Neural cell (in vitro differentiated cells): ENCODE results near the gene ADM. TPM values are rescaled to one million over a fixed set of nuclear protein-coding genes. Genes with fewer than 3 reads are reported as not detected.

Experiments
- H2AFZ ChIP-seq: fragments of 200-600, 300-800 bp; sonication (generic), shearing (Covaris generic); 2 replicates; pipeline ENCODE4 v1.6.0; 2014; ENCODE audit warnings: low read depth, mild to moderate bottlenecking, antibody characterized with exemption, low read length, moderate library complexity
- H3F3A ChIP-seq: fragments of 200-600 bp; shearing (Covaris generic); 2 replicates; pipeline ENCODE4 v1.6.1; 2016; ENCODE audit warnings: mild to moderate bottlenecking, moderate library complexity, mixed read lengths, antibody characterized with exemption, low read length; ENCODE audit not compliant: insufficient read depth, poor library complexity, severe bottlenecking
- H3K27ac ChIP-seq: fragments of 200-600, 300-800 bp; sonication (generic), shearing (Covaris generic); 2 replicates; pipeline ENCODE4 v1.5.1; 2014; ENCODE audit warnings: mild to moderate bottlenecking, low read length, moderate library complexity
- H3K27me3 ChIP-seq: fragments of 300-800, 200-600 bp; sonication (generic), shearing (Covaris generic); 2 replicates; pipeline ENCODE4 v1.6.0; 2014; ENCODE audit warnings: mild to moderate bottlenecking, low read depth, low read length, moderate library complexity; ENCODE audit not compliant: insufficient read depth
- H3K36me3 ChIP-seq: fragments of 300-800, 200-600 bp; sonication (generic), shearing (Covaris generic); 2 replicates; pipeline ENCODE4 v1.5.1; 2014; ENCODE audit warnings: mild to moderate bottlenecking, antibody characterized with exemption, low read length, moderate library complexity; ENCODE audit not compliant: insufficient read depth
- H3K4me2 ChIP-seq: fragments of 300-800, 200-600 bp; sonication (generic), shearing (Covaris generic); 2 replicates; pipeline ENCODE4 v1.6.0; 2014; ENCODE audit warnings: mild to moderate bottlenecking, low read length
- H3K4me3 ChIP-seq: fragments of 300-800, 200-600 bp; sonication (generic), shearing (Covaris generic); 2 replicates; pipeline ENCODE4 v1.5.1; 2014; ENCODE audit warnings: mild to moderate bottlenecking, low read length, moderate library complexity
- H3K79me2 ChIP-seq: fragments of 200-600 bp; shearing (Covaris generic); replicated peaks from 2 replicates; pipeline ENCODE4 v1.6.0; 2014; ENCODE audit warnings: mild to moderate bottlenecking, low read length, moderate library complexity; ENCODE audit not compliant: insufficient read depth
- H3K9ac ChIP-seq: fragments of 300-800, 200-600 bp; sonication (generic), shearing (Covaris generic); 2 replicates; pipeline ENCODE4 v1.6.1; 2016; ENCODE audit warnings: mild to moderate bottlenecking, low read length, mixed read lengths
- H3K9me2 ChIP-seq: fragments of 200-600 bp; shearing (Covaris generic); 2 replicates; pipeline ENCODE4 v1.6.1; 2016; ENCODE audit warnings: mild to moderate bottlenecking, low read length, mixed read lengths; ENCODE audit not compliant: insufficient read depth
- H3K9me3 ChIP-seq: fragments of 200-600, 300-800 bp; sonication (generic), shearing (Covaris generic); 2 replicates; pipeline ENCODE4 v1.6.1; 2016; ENCODE audit warnings: mild to moderate bottlenecking, mixed run types, low read length, moderate library complexity, mixed read lengths
- H4K20me1 ChIP-seq: fragments of 200-600 bp; shearing (Covaris generic); 2 replicates; pipeline ENCODE4 v1.6.1; 2016; ENCODE audit warnings: mild to moderate bottlenecking, mixed run types; ENCODE audit not compliant: insufficient read depth
- EP300 ChIP-seq: fragments of 450-650 bp; conservative IDR thresholded peaks from 2 replicates; pipeline ENCODE4 v1.6.1; 2014; ENCODE audit warnings: antibody characterized with exemption, mild to moderate bottlenecking, moderate library complexity; ENCODE audit not compliant: poor library complexity, severe bottlenecking
- EZH2 ChIP-seq: fragments of 200-600, 300-800 bp; shearing (Covaris generic), sonication (generic); IDR thresholded peaks from 2 replicates; pipeline ENCODE4 v1.6.1; 2014; ENCODE audit warnings: antibody characterized with exemption, low read length, borderline replicate concordance, mild to moderate bottlenecking; ENCODE audit not compliant: insufficient read depth, poor library complexity, severe bottlenecking
- MXI1 ChIP-seq: fragments of 450-650 bp; conservative IDR thresholded peaks from 2 replicates; pipeline ENCODE4 v1.6.1; 2014; ENCODE audit warnings: antibody characterized with exemption, mild to moderate bottlenecking; ENCODE audit not compliant: poor library complexity, severe bottlenecking
- POLR2AphosphoS5 ChIP-seq: IDR thresholded peaks from 2 replicates; pipeline ENCODE4 v1.6.1; 2012
- RAD21 ChIP-seq: fragments of 450-650 bp; conservative IDR thresholded peaks from 2 replicates; pipeline ENCODE4 v1.6.1; 2014; ENCODE audit warnings: antibody characterized with exemption, mild to moderate bottlenecking, moderate library complexity
- SMC3 ChIP-seq: fragments of 450-650 bp; conservative IDR thresholded peaks from 2 replicates; pipeline ENCODE4 v1.6.1; 2014; ENCODE audit warnings: antibody characterized with exemption, mild to moderate bottlenecking, moderate library complexity; ENCODE audit not compliant: poor library complexity
- TAF1 ChIP-seq: IDR thresholded peaks from 2 replicates; pipeline ENCODE4 v1.6.1; 2012; ENCODE audit warnings: low read depth
- polyA plus RNA-seq: library from polyadenylated mRNA; depleted of rRNA; stranded (reverse); fragments of >200 nt; gene quantifications from 2 replicates; pipeline ENCODE4 v1.2.3, GENCODE V29; 2014
- TF ChIP-seq, protein P1 (sequence below): fragments of 450-650 bp; IDR thresholded peaks from 2 replicates; pipeline ENCODE4 v1.5.1; 2014; ENCODE audit warnings: antibody characterized with exemption, mild to moderate bottlenecking, moderate library complexity; ENCODE audit not compliant: poor library complexity, severe bottlenecking
- TF ChIP-seq, protein P2 (sequence below): IDR thresholded peaks from 2 replicates; pipeline ENCODE4 v1.6.1; 2012; ENCODE audit warnings: borderline replicate concordance

Gene ADM
- polyA plus RNA-seq, 1 donor from 2014 or later = 1.6 TPM

DNA sequence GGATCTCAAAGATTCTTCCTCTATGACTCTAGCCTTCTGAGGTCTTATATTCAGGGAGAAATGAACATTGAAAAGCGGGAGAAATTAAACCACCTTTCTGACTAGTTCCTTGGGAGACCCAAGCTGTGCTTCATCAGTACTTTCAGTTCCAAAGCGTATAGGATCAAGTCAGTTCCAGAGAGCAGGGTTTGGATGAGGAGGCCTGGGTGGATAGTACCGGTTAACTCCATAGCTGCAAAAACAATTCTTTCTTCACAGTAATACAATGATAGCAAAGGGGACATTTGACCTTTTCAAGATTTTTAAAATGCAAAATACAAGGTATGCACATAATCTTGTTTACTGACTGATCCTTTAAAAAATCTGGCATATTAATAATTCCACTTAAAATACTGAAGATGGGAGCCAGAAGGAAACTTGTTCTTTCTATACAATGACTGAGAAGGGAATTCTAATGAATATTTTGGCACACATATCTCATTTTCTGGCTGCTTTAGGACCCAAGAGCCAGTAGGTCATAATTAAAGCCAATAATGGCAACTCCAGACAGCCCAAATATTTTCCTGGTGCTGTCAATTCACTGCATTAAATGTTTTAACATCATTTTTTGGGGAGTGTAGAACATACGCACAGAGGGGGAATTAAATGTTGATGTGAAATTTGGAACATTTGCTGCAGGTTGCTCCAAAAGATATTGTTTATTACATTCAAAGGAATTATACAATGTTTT, 16.0 kb downstream of the ADM start:
- Histone ChIP-seq H3K4me2 (no peak overlapping the region), H3K9me3 (no peaks in the 10 kb centered on the region), H3K79me2 (no peaks in the 10 kb centered on the region), H3K27me3 (no peaks in the 10 kb centered on the region), H3F3A (no peaks in the 10 kb centered on the region), H3K9ac (no peak overlapping the region), H3K4me3 (no peak overlapping the region), H3K36me3 (no peaks in the 10 kb centered on the region), H2AFZ (no peak overlapping the region), H3K9me2 (no peaks in the 10 kb centered on the region), H4K20me1 (no peaks in the 10 kb centered on the region), H3K27ac (no peak overlapping the region)
- TF ChIP-seq POLR2AphosphoS5 (no peak), MXI1 (no peak), EZH2 (no peak), SMC3 (no peak)
- TF ChIP-seq, protein P1, sequence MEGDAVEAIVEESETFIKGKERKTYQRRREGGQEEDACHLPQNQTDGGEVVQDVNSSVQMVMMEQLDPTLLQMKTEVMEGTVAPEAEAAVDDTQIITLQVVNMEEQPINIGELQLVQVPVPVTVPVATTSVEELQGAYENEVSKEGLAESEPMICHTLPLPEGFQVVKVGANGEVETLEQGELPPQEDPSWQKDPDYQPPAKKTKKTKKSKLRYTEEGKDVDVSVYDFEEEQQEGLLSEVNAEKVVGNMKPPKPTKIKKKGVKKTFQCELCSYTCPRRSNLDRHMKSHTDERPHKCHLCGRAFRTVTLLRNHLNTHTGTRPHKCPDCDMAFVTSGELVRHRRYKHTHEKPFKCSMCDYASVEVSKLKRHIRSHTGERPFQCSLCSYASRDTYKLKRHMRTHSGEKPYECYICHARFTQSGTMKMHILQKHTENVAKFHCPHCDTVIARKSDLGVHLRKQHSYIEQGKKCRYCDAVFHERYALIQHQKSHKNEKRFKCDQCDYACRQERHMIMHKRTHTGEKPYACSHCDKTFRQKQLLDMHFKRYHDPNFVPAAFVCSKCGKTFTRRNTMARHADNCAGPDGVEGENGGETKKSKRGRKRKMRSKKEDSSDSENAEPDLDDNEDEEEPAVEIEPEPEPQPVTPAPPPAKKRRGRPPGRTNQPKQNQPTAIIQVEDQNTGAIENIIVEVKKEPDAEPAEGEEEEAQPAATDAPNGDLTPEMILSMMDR = no peak
- TF ChIP-seq, protein P2, sequence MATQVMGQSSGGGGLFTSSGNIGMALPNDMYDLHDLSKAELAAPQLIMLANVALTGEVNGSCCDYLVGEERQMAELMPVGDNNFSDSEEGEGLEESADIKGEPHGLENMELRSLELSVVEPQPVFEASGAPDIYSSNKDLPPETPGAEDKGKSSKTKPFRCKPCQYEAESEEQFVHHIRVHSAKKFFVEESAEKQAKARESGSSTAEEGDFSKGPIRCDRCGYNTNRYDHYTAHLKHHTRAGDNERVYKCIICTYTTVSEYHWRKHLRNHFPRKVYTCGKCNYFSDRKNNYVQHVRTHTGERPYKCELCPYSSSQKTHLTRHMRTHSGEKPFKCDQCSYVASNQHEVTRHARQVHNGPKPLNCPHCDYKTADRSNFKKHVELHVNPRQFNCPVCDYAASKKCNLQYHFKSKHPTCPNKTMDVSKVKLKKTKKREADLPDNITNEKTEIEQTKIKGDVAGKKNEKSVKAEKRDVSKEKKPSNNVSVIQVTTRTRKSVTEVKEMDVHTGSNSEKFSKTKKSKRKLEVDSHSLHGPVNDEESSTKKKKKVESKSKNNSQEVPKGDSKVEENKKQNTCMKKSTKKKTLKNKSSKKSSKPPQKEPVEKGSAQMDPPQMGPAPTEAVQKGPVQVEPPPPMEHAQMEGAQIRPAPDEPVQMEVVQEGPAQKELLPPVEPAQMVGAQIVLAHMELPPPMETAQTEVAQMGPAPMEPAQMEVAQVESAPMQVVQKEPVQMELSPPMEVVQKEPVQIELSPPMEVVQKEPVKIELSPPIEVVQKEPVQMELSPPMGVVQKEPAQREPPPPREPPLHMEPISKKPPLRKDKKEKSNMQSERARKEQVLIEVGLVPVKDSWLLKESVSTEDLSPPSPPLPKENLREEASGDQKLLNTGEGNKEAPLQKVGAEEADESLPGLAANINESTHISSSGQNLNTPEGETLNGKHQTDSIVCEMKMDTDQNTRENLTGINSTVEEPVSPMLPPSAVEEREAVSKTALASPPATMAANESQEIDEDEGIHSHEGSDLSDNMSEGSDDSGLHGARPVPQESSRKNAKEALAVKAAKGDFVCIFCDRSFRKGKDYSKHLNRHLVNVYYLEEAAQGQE = no peak

DNA sequence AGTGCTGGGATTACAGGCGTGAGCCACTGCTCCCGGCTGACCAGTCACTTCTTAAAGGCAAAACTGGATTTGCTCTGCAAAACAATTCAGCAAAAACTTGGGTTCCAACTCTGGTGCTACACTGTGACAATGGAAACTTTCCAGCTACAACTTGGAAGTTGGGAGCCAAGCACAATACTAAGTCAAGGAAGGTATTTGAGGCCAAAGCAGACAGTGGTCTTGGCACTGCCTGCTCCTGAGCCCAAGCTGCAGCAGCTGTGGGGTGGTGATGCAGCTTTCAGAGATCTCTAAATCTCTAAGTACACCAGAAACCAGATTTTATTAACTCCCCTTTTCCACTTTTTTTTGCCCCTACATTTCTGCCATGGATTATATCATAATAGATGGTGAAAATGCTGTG, 17.5 kb downstream of the ADM start:
- H3K4me3 ChIP-seq = no peak overlapping the region
- no peaks in the 10 kb centered on the region for H3K36me3 ChIP-seq
- H3K27me3 ChIP-seq = no peaks in the 10 kb centered on the region
- no peak overlapping the region for H2AFZ ChIP-seq
- H3F3A ChIP-seq = no peaks in the 10 kb centered on the region
- H3K79me2 ChIP-seq = no peaks in the 10 kb centered on the region
- TF ChIP-seq, protein P2 = no peak
- TF ChIP-seq POLR2AphosphoS5 (no peak), MXI1 (no peak), TAF1 (no peak), EZH2 (no peak), RAD21 (no peak), EP300 (no peak), SMC3 (no peak)
- TF ChIP-seq, protein P1 = no peak
- no peak overlapping the region for H3K27ac ChIP-seq
- H3K9me2 ChIP-seq = no peaks in the 10 kb centered on the region
- H3K9ac ChIP-seq = no peak overlapping the region
- no peak overlapping the region for H3K4me2 ChIP-seq
- no peaks in the 10 kb centered on the region for H3K9me3 ChIP-seq
- H4K20me1 ChIP-seq = no peaks in the 10 kb centered on the region
